WTC11 (cell line): ENCODE measurements around the gene ATMIN. TPM values are rescaled to one million over a fixed set of nuclear protein-coding genes. Genes with fewer than 3 reads are reported as not detected.

ENCODE experiments used
- ATAC-seq: fragments of 200-7000 bp; cut with Tn5 transposase; 2 replicates; pipeline ENCODE4 v1.10.0; 2021; ENCODE audit warnings: mild to moderate bottlenecking, moderate library complexity
- CTCF ChIA-PET: fragments of 300-600 bp; sonication (Branson Sonifier 250); formaldehyde crosslinking; loops from one replicate; lab custom pipeline; 2021; ENCODE audit warnings: antibody characterized with exemption; lab: Charles Lee
- POLR2A ChIA-PET: fragments of 350-600 bp; sonication (Branson Sonifier 250); formaldehyde crosslinking; loops from one replicate; lab custom pipeline; 2021; ENCODE audit warnings: antibody characterized with exemption; lab: Charles Lee
- DNase-seq: peaks from one replicate; pipeline ENCODE4 v3.0.0; 2021; ENCODE audit warnings: low spot score
- H3K27ac Mint-ChIP-seq: 2 replicates; pipeline ENCODE4 v1.8.0; 2021; ENCODE audit warnings: mixed read lengths
- H3K27me3 Mint-ChIP-seq: 2 replicates; pipeline ENCODE4 v1.8.0; 2021; ENCODE audit warnings: low read depth, mild to moderate bottlenecking, moderate library complexity, mixed read lengths
- H3K36me3 Mint-ChIP-seq: 2 replicates; pipeline ENCODE4 v1.8.0; 2021; ENCODE audit warnings: mixed read lengths
- H3K4me1 Mint-ChIP-seq: 2 replicates; pipeline ENCODE4 v1.8.0; 2022; ENCODE audit warnings: mixed read lengths
- H3K4me3 Mint-ChIP-seq: 2 replicates; pipeline ENCODE4 v1.8.0; 2021; ENCODE audit warnings: mild to moderate bottlenecking, moderate library complexity, mixed read lengths
- H3K9me3 Mint-ChIP-seq: 2 replicates; pipeline ENCODE4 v1.8.0; 2021; ENCODE audit warnings: mixed read lengths
- ARID4B ChIP-seq: sonication (generic); formaldehyde crosslinking; IDR thresholded peaks from 2 replicates; pipeline ENCODE4 v1.8.0; 2023; ENCODE audit warnings: missing genetic modification reagents, mild to moderate bottlenecking, borderline replicate concordance
- CDX4 ChIP-seq: fragments of 250-450 bp; sonication (Bioruptor Pico); IDR thresholded peaks from 2 replicates; pipeline ENCODE4 v1.9.0; 2021; ENCODE audit warnings: moderate library complexity, mild to moderate bottlenecking, inconsistent platforms, borderline replicate concordance
- E2F5 ChIP-seq: sonication (generic); formaldehyde crosslinking; IDR thresholded peaks from 2 replicates; pipeline ENCODE4 v1.8.1; 2022; ENCODE audit warnings: mild to moderate bottlenecking, moderate library complexity, missing genetic modification reagents
- ETV6 ChIP-seq: sonication (generic); formaldehyde crosslinking; IDR thresholded peaks from 2 replicates; pipeline ENCODE4 v1.8.1; 2022; ENCODE audit warnings: mild to moderate bottlenecking, missing genetic modification reagents
- FOXK1 ChIP-seq: sonication (generic); formaldehyde crosslinking; IDR thresholded peaks from 2 replicates; pipeline ENCODE4 v1.8.0; 2022; ENCODE audit warnings: mild to moderate bottlenecking, moderate library complexity, missing genetic modification reagents
- GABPB1 ChIP-seq: sonication (generic); formaldehyde crosslinking; IDR thresholded peaks from 2 replicates; pipeline ENCODE4 v1.8.1; 2023; ENCODE audit warnings: mild to moderate bottlenecking, missing genetic modification reagents
- GRHL2 ChIP-seq: fragments of 250-450 bp; sonication (Bioruptor Pico); IDR thresholded peaks from 2 replicates; pipeline ENCODE4 v1.8.0; 2022; ENCODE audit warnings: mild to moderate bottlenecking, moderate library complexity; ENCODE audit not compliant: insufficient replicate concordance, severe bottlenecking
- IRF1 ChIP-seq: sonication (generic); formaldehyde crosslinking; IDR thresholded peaks from 2 replicates; pipeline ENCODE4 v1.8.0; 2023; ENCODE audit warnings: missing genetic modification reagents
- MXD4 ChIP-seq: fragments of 250-450 bp; sonication (Bioruptor Pico); IDR thresholded peaks from 2 replicates; pipeline ENCODE4 v1.8.0; 2021; ENCODE audit warnings: mild to moderate bottlenecking, moderate library complexity, borderline replicate concordance
- RELA ChIP-seq: sonication (generic); formaldehyde crosslinking; IDR thresholded peaks from 2 replicates; pipeline ENCODE4 v1.8.1; 2022; ENCODE audit warnings: missing genetic modification reagents, mild to moderate bottlenecking, borderline replicate concordance
- SP1 ChIP-seq: sonication (generic); formaldehyde crosslinking; conservative IDR thresholded peaks from 2 replicates; pipeline ENCODE4 v1.8.1; 2022; ENCODE audit warnings: missing genetic modification reagents
- STAT6 ChIP-seq: sonication (generic); formaldehyde crosslinking; conservative IDR thresholded peaks from 2 replicates; pipeline ENCODE4 v1.8.1; 2023; ENCODE audit warnings: mild to moderate bottlenecking, low read depth, missing genetic modification reagents, moderate library complexity
- TP53 ChIP-seq: sonication (generic); formaldehyde crosslinking; IDR thresholded peaks from 2 replicates; pipeline ENCODE4 v1.8.1; 2023; ENCODE audit warnings: mild to moderate bottlenecking, missing genetic modification reagents
- ZNF425 ChIP-seq: fragments of 250-450 bp; sonication (Bioruptor Pico); conservative IDR thresholded peaks from 2 replicates; pipeline ENCODE4 v1.9.0; 2021; ENCODE audit warnings: mild to moderate bottlenecking
- ZNF532 ChIP-seq: fragments of 250-450 bp; sonication (Bioruptor Pico); IDR thresholded peaks from 2 replicates; pipeline ENCODE4 v1.9.0; 2021; ENCODE audit warnings: mild to moderate bottlenecking, borderline replicate concordance
- total RNA-seq: library from RNA; stranded (reverse); gene quantifications from 3 replicates; pipeline ENCODE4 v1.2.3, GENCODE V29; 2021

Gene ATMIN
- total RNA-seq, 1 experiment from 2014 or later: 43.1 TPM

- ATAC-seq (no peak), DNase-seq (no peak)
- Mint-ChIP-seq H3K27me3 (no peaks in the 10 kb centered on the region; the same call in 1 of the 2 replicates), H3K4me3 (no peak overlapping the region), H3K36me3 (peaks cover 46% of the 10 kb centered on the region), H3K27ac (0 out of 2 replicates have a peak overlapping the region, but pooled peaks have one; percentile 20), H3K4me1 (peaks cover 11% of the 10 kb centered on the region), H3K9me3 (peaks cover 2% of the 10 kb centered on the region)
- CTCF ChIA-PET: interaction anchor here (0.6 kb wide), 1 partner anchor 546 kb away, joined by 4 read pairs; no protein-coding TSS in a partner anchor
- no peak for TF ChIP-seq ZNF532 (CRISPR knock-in tag)
- no peak for TF ChIP-seq IRF1 (CRISPR knock-in tag)
- no peak for TF ChIP-seq MXD4
- TF ChIP-seq ZNF425 (CRISPR knock-in tag): no peak
- no peak for TF ChIP-seq STAT6 (CRISPR knock-in tag)
- TF ChIP-seq GABPB1 (CRISPR knock-in tag): no peak
- no peak for TF ChIP-seq ARID4B (CRISPR knock-in tag)
- TF ChIP-seq SP1: no peak
- POLR2A ChIA-PET: no interaction called here
Observed at GRCh38 chr16:81040131-81040530, 4.5 kb downstream of the ATMIN start.

GRCh38 chr16:81040842-81041241 lies 5.2 kb downstream of the ATMIN start:
- ATAC-seq (no peak), DNase-seq (no peak)
- no peak overlapping the region for H3K27ac Mint-ChIP-seq
- ChIA-PET POLR2A (no interaction called here), CTCF (no interaction called here)
- no peak for TF ChIP-seq FOXK1
- TF ChIP-seq ETV6 (CRISPR knock-in tag): no peak
- no peak for TF ChIP-seq RELA
- TF ChIP-seq ZNF425 (CRISPR knock-in tag): no peak
- no peak for TF ChIP-seq TP53 (CRISPR knock-in tag)
- TF ChIP-seq E2F5 (CRISPR knock-in tag): no peak
- no peak for TF ChIP-seq GRHL2 (CRISPR knock-in tag)
- TF ChIP-seq CDX4 (CRISPR knock-in tag): no peak
- H3K4me3 Mint-ChIP-seq: no peak overlapping the region
- H3K36me3 Mint-ChIP-seq: peaks cover 49% of the 10 kb centered on the region
- H3K9me3 Mint-ChIP-seq: no peaks in the 10 kb centered on the region
- no peaks in the 10 kb centered on the region; the same call in 1 of the 2 replicates for H3K27me3 Mint-ChIP-seq
- H3K4me1 Mint-ChIP-seq: peaks cover 11% of the 10 kb centered on the region
